Neural progenitor cell (in vitro differentiated cells): ENCODE measurements around the gene TRPM2. TPM values are rescaled to one million over a fixed set of nuclear protein-coding genes. Genes with fewer than 3 reads are reported as not detected.

ENCODE experiments used
- DNase-seq: peaks from one replicate; pipeline ENCODE4 v3.0.0-alpha.2; 2016; ENCODE audit warnings: low spot score
- H2AFZ ChIP-seq: fragments of 200-600 bp; sonication (generic); replicated peaks from 2 replicates; pipeline ENCODE4 v1.6.1; 2016; ENCODE audit warnings: antibody characterized with exemption
- H3F3A ChIP-seq: fragments of 200-600 bp; sonication (generic); 2 replicates; pipeline ENCODE4 v1.6.1; 2016; ENCODE audit warnings: antibody characterized with exemption, low read depth
- H3K27ac ChIP-seq: fragments of 200-600 bp; sonication (generic); 2 replicates; pipeline ENCODE4 v1.5.1; 2016; ENCODE audit warnings: mild to moderate bottlenecking
- H3K27me3 ChIP-seq: fragments of 200-600 bp; sonication (generic); 2 replicates; pipeline ENCODE4 v1.6.1; 2016; ENCODE audit warnings: mild to moderate bottlenecking, moderate library complexity
- H3K36me3 ChIP-seq: fragments of 200-600 bp; sonication (generic); 2 replicates; pipeline ENCODE4 v1.5.1; 2016
- H3K4me1 ChIP-seq: fragments of 200-600 bp; sonication (generic); 2 replicates; pipeline ENCODE4 v1.6.1; 2016; ENCODE audit warnings: mixed run types
- H3K4me2 ChIP-seq: fragments of 200-600 bp; sonication (generic); 2 replicates; pipeline ENCODE4 v1.6.1; 2016
- H3K4me3 ChIP-seq: fragments of 200-600 bp; sonication (generic); 2 replicates; pipeline ENCODE4 v1.5.1; 2016
- H3K79me2 ChIP-seq: fragments of 200-600 bp; sonication (generic); 2 replicates; pipeline ENCODE4 v1.6.1; 2016; ENCODE audit warnings: low read depth
- H3K9ac ChIP-seq: fragments of 200-600 bp; sonication (generic); 2 replicates; pipeline ENCODE4 v1.6.1; 2016
- H3K9me3 ChIP-seq: fragments of 200-600 bp; sonication (generic); 2 replicates; pipeline ENCODE4 v1.5.1; 2016; ENCODE audit warnings: low read depth
- H4K20me1 ChIP-seq: fragments of 200-600 bp; sonication (generic); 2 replicates; pipeline ENCODE4 v1.6.1; 2016; ENCODE audit warnings: low read depth
- H3K27ac Mint-ChIP-seq: 3 replicates; pipeline ENCODE4 v1.8.0; 2021; ENCODE audit warnings: mixed read lengths
- H3K27me3 Mint-ChIP-seq: 2 replicates; pipeline ENCODE4 v1.8.0; 2022; ENCODE audit warnings: low read depth, mild to moderate bottlenecking, inconsistent platforms, moderate library complexity, mixed read lengths; ENCODE audit not compliant: insufficient read depth
- H3K36me3 Mint-ChIP-seq: 3 replicates; pipeline ENCODE4 v1.8.0; 2021; ENCODE audit warnings: mixed read lengths
- H3K4me1 Mint-ChIP-seq: 3 replicates; pipeline ENCODE4 v1.8.0; 2021; ENCODE audit warnings: mixed read lengths
- H3K4me3 Mint-ChIP-seq: 3 replicates; pipeline ENCODE4 v1.8.0; 2021; ENCODE audit warnings: mild to moderate bottlenecking, moderate library complexity, mixed read lengths
- H3K9me3 Mint-ChIP-seq: 3 replicates; pipeline ENCODE4 v1.8.0; 2020; ENCODE audit warnings: mixed read lengths
- CTCF ChIP-seq: fragments of 200-600 bp; sonication (generic); IDR thresholded peaks from 2 replicates; pipeline ENCODE4 v1.5.1; 2017; ENCODE audit warnings: antibody characterized with exemption, mild to moderate bottlenecking
- EZH2 ChIP-seq: fragments of 200-600 bp; sonication (generic); IDR thresholded peaks from 2 replicates; pipeline ENCODE4 v1.6.1; 2017; ENCODE audit warnings: antibody characterized with exemption, mild to moderate bottlenecking, moderate library complexity
- EZH2phosphoT487 ChIP-seq: fragments of 200-600 bp; sonication (generic); IDR thresholded peaks from 2 replicates; pipeline ENCODE4 v1.6.1; 2017; ENCODE audit warnings: antibody characterized with exemption
- total RNA-seq: library from RNA; depleted of rRNA; stranded (reverse); fragments of >200 nt; gene quantifications from 2 replicates; pipeline ENCODE4 v1.2.3, GENCODE V29; 2015; ENCODE audit warnings: low replicate concordance

Gene TRPM2
- total RNA-seq, 1 donor from 2014 or later, result not detected

GRCh38 chr21:44405948-44406872, 52.8 kb downstream of the TRPM2 start:
- H3K9ac ChIP-seq, result no peak overlapping the region
- H4K20me1 ChIP-seq, result no peaks in the 10 kb centered on the region
- no peak overlapping the region for H3K27ac ChIP-seq
- H3F3A ChIP-seq, result peaks cover 14% of the 10 kb centered on the region
- no peaks in the 10 kb centered on the region for H3K9me3 ChIP-seq
- DNase-seq, result peak; percentile 0
- H2AFZ ChIP-seq, result no peak overlapping the region
- H3K79me2 ChIP-seq, result no peaks in the 10 kb centered on the region
- Mint-ChIP-seq H3K9me3 (peaks cover 17% of the 10 kb centered on the region), H3K4me3 (no peak overlapping the region), H3K36me3 (peaks cover 3% of the 10 kb centered on the region), H3K4me1 (no peaks in the 10 kb centered on the region), H3K27me3 (peaks cover 7% of the 10 kb centered on the region), H3K27ac (peak overlapping the region; percentile 74)
- no peak overlapping the region for H3K4me2 ChIP-seq
- H3K4me1 ChIP-seq, result no peaks in the 10 kb centered on the region
- TF ChIP-seq EZH2phosphoT487, result no peak
- no peaks in the 10 kb centered on the region for H3K36me3 ChIP-seq
- H3K27me3 ChIP-seq, result no peaks in the 10 kb centered on the region
- H3K4me3 ChIP-seq, result no peak overlapping the region

- Mint-ChIP-seq H3K9me3 (peaks cover 17% of the 10 kb centered on the region), H3K4me3 (no peak overlapping the region), H3K27ac (no peak overlapping the region), H3K27me3 (peaks cover 7% of the 10 kb centered on the region), H3K36me3 (peaks cover 3% of the 10 kb centered on the region), H3K4me1 (no peaks in the 10 kb centered on the region)
- Histone ChIP-seq H4K20me1 (no peaks in the 10 kb centered on the region), H3K4me2 (no peak overlapping the region), H3K36me3 (no peaks in the 10 kb centered on the region), H3K4me3 (no peak overlapping the region), H3K79me2 (no peaks in the 10 kb centered on the region), H2AFZ (no peak overlapping the region), H3K9me3 (no peaks in the 10 kb centered on the region), H3K9ac (no peak overlapping the region), H3F3A (peaks cover 14% of the 10 kb centered on the region), H3K27ac (no peak overlapping the region), H3K4me1 (no peaks in the 10 kb centered on the region), H3K27me3 (no peaks in the 10 kb centered on the region)
- DNase-seq, result no peak
- no peak for TF ChIP-seq CTCF
- no peak for TF ChIP-seq EZH2
- TF ChIP-seq EZH2phosphoT487, result no peak
Observed at GRCh38 chr21:44406953-44407352, 53.5 kb downstream of the TRPM2 start.

GRCh38 chr21:44407493-44407892, 54.1 kb downstream of the TRPM2 start:
- no peaks in the 10 kb centered on the region for H3K79me2 ChIP-seq
- no peak overlapping the region for H3K9ac ChIP-seq
- H4K20me1 ChIP-seq, result no peaks in the 10 kb centered on the region
- peaks cover 3% of the 10 kb centered on the region for H3K4me1 ChIP-seq
- no peaks in the 10 kb centered on the region for H3K36me3 ChIP-seq
- H3K4me2 ChIP-seq, result no peak overlapping the region
- Mint-ChIP-seq H3K4me1 (no peaks in the 10 kb centered on the region), H3K27me3 (peaks cover 7% of the 10 kb centered on the region), H3K9me3 (peaks cover 17% of the 10 kb centered on the region), H3K27ac (no peak overlapping the region), H3K4me3 (no peak overlapping the region), H3K36me3 (peaks cover 3% of the 10 kb centered on the region)
- DNase-seq, result peak; percentile 0
- peaks cover 14% of the 10 kb centered on the region for H3F3A ChIP-seq
- H3K9me3 ChIP-seq, result no peaks in the 10 kb centered on the region
- no peak overlapping the region for H3K4me3 ChIP-seq
- TF ChIP-seq EZH2 (no peak), EZH2phosphoT487 (no peak), CTCF (no peak)
- H3K27ac ChIP-seq, result no peak overlapping the region
- no peaks in the 10 kb centered on the region for H3K27me3 ChIP-seq
- H2AFZ ChIP-seq, result no peak overlapping the region

GRCh38 chr21:44408226-44408625, 54.8 kb downstream of the TRPM2 start:
- Mint-ChIP-seq H3K9me3 (peaks cover 17% of the 10 kb centered on the region), H3K4me1 (no peaks in the 10 kb centered on the region), H3K27ac (no peak overlapping the region), H3K36me3 (peaks cover 3% of the 10 kb centered on the region), H3K27me3 (peaks cover 7% of the 10 kb centered on the region), H3K4me3 (no peak overlapping the region)
- H3F3A ChIP-seq, result peaks cover 12% of the 10 kb centered on the region
- no peak overlapping the region for H3K9ac ChIP-seq
- H3K27ac ChIP-seq, result no peak overlapping the region
- peak; percentile 0 for DNase-seq
- no peak overlapping the region for H3K4me3 ChIP-seq
- H4K20me1 ChIP-seq, result no peaks in the 10 kb centered on the region
- no peaks in the 10 kb centered on the region for H3K9me3 ChIP-seq
- no peak overlapping the region for H2AFZ ChIP-seq
- H3K79me2 ChIP-seq, result no peaks in the 10 kb centered on the region
- H3K4me2 ChIP-seq, result no peak overlapping the region
- H3K36me3 ChIP-seq, result no peaks in the 10 kb centered on the region
- H3K4me1 ChIP-seq, result peaks cover 6% of the 10 kb centered on the region
- TF ChIP-seq EZH2 (no peak), CTCF (no peak), EZH2phosphoT487 (no peak)
- no peaks in the 10 kb centered on the region for H3K27me3 ChIP-seq
